CD8-positive, alpha-beta memory T cell (primary cell): ENCODE data around the gene COASY. TPM values are rescaled to one million over a fixed set of nuclear protein-coding genes. Genes with fewer than 3 reads are reported as not detected.

ENCODE experiments used
- CTCF ChIA-PET: fragments of 350-600 bp; sonication (Branson Sonifier 250); formaldehyde crosslinking; loops from one replicate; lab custom pipeline; 2021; ENCODE audit warnings: antibody characterized with exemption; lab: Charles Lee
- POLR2A ChIA-PET: fragments of 350-600 bp; sonication (Branson Sonifier 250); formaldehyde crosslinking; loops from one replicate; lab custom pipeline; 2021; ENCODE audit warnings: antibody characterized with exemption; lab: Charles Lee
- DNase-seq, 5 donors: peaks; one replicate each; pipeline versions ENCODE4 v3.0.0 to v3.0.0-alpha.2; 2020 to 2022; ENCODE audit warnings: mixed read lengths in 1 of 5
- H3K27ac ChIP-seq: one replicate; pipeline ENCODE4 v1.7.0; 2013; ENCODE audit warnings: low read depth, mild to moderate bottlenecking, low read length, moderate library complexity
- H3K27me3 ChIP-seq: 2 replicates; pipeline ENCODE4 v1.7.0; 2013; ENCODE audit warnings: low read length, mild to moderate bottlenecking; ENCODE audit not compliant: insufficient read depth, poor library complexity, severe bottlenecking
- H3K36me3 ChIP-seq: 2 replicates; pipeline ENCODE4 v1.7.0; 2013; ENCODE audit warnings: mild to moderate bottlenecking, low read length, moderate library complexity; ENCODE audit not compliant: insufficient read depth
- H3K4me1 ChIP-seq: 2 replicates; pipeline ENCODE4 v1.7.0; 2013; ENCODE audit warnings: mild to moderate bottlenecking, low read length, moderate library complexity; ENCODE audit not compliant: insufficient read depth
- H3K4me3 ChIP-seq: 2 replicates; pipeline ENCODE4 v1.7.0; 2013; ENCODE audit warnings: mild to moderate bottlenecking, low read length
- H3K9me3 ChIP-seq: 2 replicates; pipeline ENCODE4 v1.7.0; 2013; ENCODE audit warnings: mild to moderate bottlenecking, low read length
- H3K27ac Mint-ChIP-seq, 8 donors: one replicate each; pipeline ENCODE4 v1.8.0; 2020 to 2021; ENCODE audit warnings: mixed read lengths in 8 of 8, mild to moderate bottlenecking in 6 of 8, inconsistent platforms in 3 of 8, moderate library complexity in 3 of 8
- H3K27me3 Mint-ChIP-seq, 2 donors: one replicate each; pipeline ENCODE4 v1.8.0; 2020 to 2021; ENCODE audit warnings: mixed read lengths in 2 of 2, mild to moderate bottlenecking in 1 of 2, moderate library complexity in 1 of 2
- H3K36me3 Mint-ChIP-seq, 3 donors: one replicate each; pipeline ENCODE4 v1.8.0; 2020 to 2021; ENCODE audit warnings: mixed read lengths in 3 of 3, inconsistent platforms in 1 of 3, mild to moderate bottlenecking in 1 of 3
- H3K4me1 Mint-ChIP-seq, 3 donors: one replicate each; pipeline ENCODE4 v1.8.0; 2020 to 2021; ENCODE audit warnings: mixed read lengths in 3 of 3, inconsistent platforms in 1 of 3, mild to moderate bottlenecking in 1 of 3
- H3K4me3 Mint-ChIP-seq, 7 donors: one replicate each; pipeline ENCODE4 v1.8.0; 2020 to 2021; ENCODE audit warnings: mixed read lengths in 7 of 7, mild to moderate bottlenecking in 6 of 7, moderate library complexity in 4 of 7, inconsistent platforms in 2 of 7
- H3K9me3 Mint-ChIP-seq, 5 donors: one replicate each; pipeline ENCODE4 v1.8.0; 2020 to 2022; ENCODE audit warnings: mixed read lengths in 5 of 5, mild to moderate bottlenecking in 3 of 5, moderate library complexity in 2 of 5, inconsistent platforms in 1 of 5
- polyA plus RNA-seq: library from polyadenylated mRNA; unstranded; fragments of 300-500 nt; fragmentation: Illumina TruSeq; gene quantifications from one replicate; pipeline ENCODE4 v1.2.3, GENCODE V29; 2021
- total RNA-seq, 2 experiments: library from RNA; stranded (reverse); gene quantifications; one replicate each; pipeline ENCODE4 v1.2.3, GENCODE V29; 2021

The COASY gene
- 100 to 1,000 TPM; 103 to 107 TPM for total RNA-seq
- 65.6 TPM for polyA plus RNA-seq

DNA sequence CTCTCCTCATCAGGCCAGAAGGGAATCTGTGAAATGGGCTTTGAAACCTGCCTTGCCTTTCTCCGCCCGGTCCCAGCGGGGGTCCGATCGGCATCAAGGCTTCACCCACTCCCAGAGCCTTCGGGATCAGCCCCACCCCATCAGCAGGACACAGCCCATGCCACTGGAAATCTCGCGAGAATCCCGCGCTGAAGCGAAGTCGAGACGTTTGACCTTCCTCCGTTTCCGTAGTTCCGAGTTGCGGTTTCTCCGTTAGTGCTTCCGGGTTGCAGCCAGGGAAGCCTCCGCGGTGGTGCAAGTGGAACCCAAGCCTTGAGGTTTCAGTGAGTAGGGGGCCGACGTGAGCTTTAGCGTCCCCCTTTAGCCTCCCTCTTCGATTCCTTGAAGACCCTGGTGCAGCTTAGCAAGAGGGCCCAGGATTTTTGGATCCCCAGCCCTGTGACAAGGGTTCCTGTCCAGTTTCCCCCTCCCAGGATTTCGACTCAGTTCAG is at the start of gene COASY:
Gene COASY (plus strand): TSS at position 252 of the 491 bp plus-strand sequence. CDS start 475 bp downstream, outside the sequence.
- ChIA-PET POLR2A (interaction anchor here (0.9 kb wide), 1 partner anchor 25 kb away, joined by 3 read pairs; no protein-coding TSS in a partner anchor), CTCF (interaction anchor here (2.5 kb wide), 1 partner anchor 16 kb away, joined by 6 read pairs; the partner anchor contains the start of gene PSMC3IP)
- H3K4me3 ChIP-seq, result peak within 1 kb of the TSS; percentile 93
- peaks cover 28 to 40% (median 37%) of the 10 kb centered on the region in 3 donors for H3K4me1 Mint-ChIP-seq
- H3K27ac Mint-ChIP-seq, result peak within 1 kb of the TSS; percentile 71 to 98 (median 96)
- H3K9me3 ChIP-seq, result no peaks in the 10 kb centered on the region
- H3K4me1 ChIP-seq, result peaks cover 36% of the 10 kb centered on the region
- peak within 1 kb of the TSS; percentile 73 for H3K27ac ChIP-seq
- peaks cover 0 to 31% (median 3%) of the 10 kb centered on the region in 3 donors for H3K36me3 Mint-ChIP-seq
- no peaks in the 10 kb centered on the region for H3K9me3 Mint-ChIP-seq
- H3K27me3 Mint-ChIP-seq, result no peaks in the 10 kb centered on the region
- H3K27me3 ChIP-seq, result no peaks in the 10 kb centered on the region
- peak; percentile 84 to 94 (median 88) for DNase-seq
- peak within 1 kb of the TSS; percentile 84 to 99 (median 93) for H3K4me3 Mint-ChIP-seq
- H3K36me3 ChIP-seq, result peaks cover 8% of the 10 kb centered on the region

DNA sequence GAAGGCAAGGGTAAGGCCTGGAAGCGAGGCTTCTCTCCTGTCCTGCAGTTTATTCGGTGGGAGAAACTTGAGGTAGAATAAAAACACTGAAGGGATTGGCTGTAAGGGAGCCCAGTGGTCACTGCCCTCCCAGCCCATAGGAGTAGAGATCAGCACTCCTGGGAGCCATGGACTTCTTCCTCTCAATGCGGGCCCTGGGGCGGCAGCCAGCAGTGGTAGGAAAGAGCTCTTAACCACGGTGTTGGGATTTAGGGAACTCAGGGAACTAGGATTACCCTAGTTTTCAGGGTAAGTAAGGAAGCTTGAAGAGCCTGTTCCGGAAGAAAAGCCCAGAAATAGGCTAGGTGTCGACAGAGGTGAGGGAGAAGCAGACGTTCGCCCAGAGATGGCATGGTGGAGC is 49.7 kb upstream of the COASY start:
- Histone ChIP-seq H3K4me1 (peaks cover 2% of the 10 kb centered on the region), H3K27me3 (no peaks in the 10 kb centered on the region), H3K27ac (no peak overlapping the region), H3K9me3 (no peaks in the 10 kb centered on the region), H3K4me3 (no peak overlapping the region), H3K36me3 (no peaks in the 10 kb centered on the region)
- CTCF ChIA-PET, result interaction anchor here (3.0 kb wide), 1 partner anchor 106 kb away, joined by 12 read pairs; no protein-coding TSS in a partner anchor
- POLR2A ChIA-PET, result no interaction called here
- H3K4me1 Mint-ChIP-seq, result peaks cover 0 to under 1% (median under 1%) of the 10 kb centered on the region in 3 donors
- peaks cover 0 to 4% (median 0%) of the 10 kb centered on the region in 3 donors for H3K36me3 Mint-ChIP-seq
- H3K4me3 Mint-ChIP-seq, result no peak overlapping the region
- no peaks in the 10 kb centered on the region for H3K9me3 Mint-ChIP-seq
- H3K27me3 Mint-ChIP-seq, result peaks cover 9 to 15% of the 10 kb centered on the region in 2 donors
- DNase-seq, result no peak
- H3K27ac Mint-ChIP-seq, result no peak overlapping the region

DNA sequence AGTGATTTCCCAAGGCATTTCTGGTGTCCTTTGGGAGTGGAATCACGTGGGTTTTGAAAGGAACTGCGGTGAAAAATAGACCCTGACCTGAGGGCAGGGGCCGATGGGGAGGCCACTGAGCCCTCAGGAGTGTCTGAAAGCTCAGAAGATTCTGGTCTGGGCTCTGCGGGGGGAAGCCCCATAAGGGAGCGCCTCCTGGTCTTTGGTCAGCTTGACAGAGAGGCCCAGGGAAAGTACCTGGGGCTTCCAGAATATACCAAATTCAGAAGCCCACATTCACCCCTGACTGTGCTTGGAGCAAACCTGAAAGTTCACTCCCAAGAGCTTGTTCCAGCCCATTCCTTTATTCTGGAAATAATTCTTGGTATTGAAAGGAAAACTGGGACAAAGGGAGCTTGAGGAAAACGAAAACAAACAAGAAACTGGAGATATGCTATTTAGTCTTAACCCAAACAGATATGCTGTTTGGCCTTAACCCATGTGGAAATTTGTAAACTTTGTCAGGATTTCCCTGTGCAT is 49.2 kb upstream of the COASY start:
- H3K27ac Mint-ChIP-seq, result no peak overlapping the region
- POLR2A ChIA-PET, result no interaction called here
- Histone ChIP-seq H3K4me3 (no peak overlapping the region), H3K9me3 (no peaks in the 10 kb centered on the region), H3K4me1 (peaks cover 4% of the 10 kb centered on the region), H3K27ac (no peak overlapping the region), H3K36me3 (no peaks in the 10 kb centered on the region), H3K27me3 (no peaks in the 10 kb centered on the region)
- peaks cover 2 to 6% (median 6%) of the 10 kb centered on the region in 3 donors for H3K4me1 Mint-ChIP-seq
- H3K36me3 Mint-ChIP-seq, result peaks cover 0 to 4% (median 0%) of the 10 kb centered on the region in 3 donors
- DNase-seq, result no peak
- CTCF ChIA-PET, result interaction anchor here (3.0 kb wide), 1 partner anchor 106 kb away, joined by 12 read pairs; no protein-coding TSS in a partner anchor
- no peak overlapping the region for H3K4me3 Mint-ChIP-seq
- H3K27me3 Mint-ChIP-seq, result peaks cover 9 to 15% of the 10 kb centered on the region in 2 donors
- H3K9me3 Mint-ChIP-seq, result no peaks in the 10 kb centered on the region

DNA sequence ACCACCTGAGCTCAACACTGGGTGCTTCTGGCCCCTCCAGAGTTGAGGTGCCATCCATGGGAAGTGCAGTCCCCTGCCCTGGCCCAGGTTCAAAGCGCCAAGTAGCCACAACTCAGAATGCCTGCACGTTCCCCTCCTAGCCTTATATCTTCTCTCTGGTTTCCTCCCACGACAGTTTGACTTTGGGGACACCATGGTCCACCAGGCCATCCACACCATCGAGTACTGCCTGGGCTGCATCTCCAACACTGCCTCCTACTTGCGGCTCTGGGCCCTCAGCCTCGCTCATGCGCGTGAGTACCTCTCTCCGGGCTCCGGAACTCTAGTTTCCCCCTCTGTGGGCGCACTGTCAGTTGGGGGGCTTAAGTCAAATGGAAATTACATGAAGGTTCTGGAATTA is 48.3 kb upstream of the COASY start:
- Histone ChIP-seq H3K36me3 (no peaks in the 10 kb centered on the region), H3K4me1 (peaks cover 4% of the 10 kb centered on the region), H3K27ac (no peak overlapping the region), H3K4me3 (no peak overlapping the region), H3K9me3 (no peaks in the 10 kb centered on the region), H3K27me3 (no peaks in the 10 kb centered on the region)
- H3K36me3 Mint-ChIP-seq, result peaks cover 0 to 2% (median 0%) of the 10 kb centered on the region in 3 donors
- DNase-seq, result no peak
- peaks cover 2 to 7% (median 7%) of the 10 kb centered on the region in 3 donors for H3K4me1 Mint-ChIP-seq
- peaks cover 9 to 15% of the 10 kb centered on the region in 2 donors for H3K27me3 Mint-ChIP-seq
- H3K9me3 Mint-ChIP-seq, result no peaks in the 10 kb centered on the region
- ChIA-PET POLR2A (interaction anchor here (0.6 kb wide), 1 partner anchor 1080 kb away, joined by 3 read pairs; no protein-coding TSS in a partner anchor), CTCF (interaction anchor here (1.0 to 3.0 kb wide), 3 partner anchors 14 to 107 kb away, joined by 3 to 12 read pairs (median 4); partner anchors contain the start of gene NAGLU)
- H3K4me3 Mint-ChIP-seq, result no peak overlapping the region
- no peak overlapping the region for H3K27ac Mint-ChIP-seq

DNA sequence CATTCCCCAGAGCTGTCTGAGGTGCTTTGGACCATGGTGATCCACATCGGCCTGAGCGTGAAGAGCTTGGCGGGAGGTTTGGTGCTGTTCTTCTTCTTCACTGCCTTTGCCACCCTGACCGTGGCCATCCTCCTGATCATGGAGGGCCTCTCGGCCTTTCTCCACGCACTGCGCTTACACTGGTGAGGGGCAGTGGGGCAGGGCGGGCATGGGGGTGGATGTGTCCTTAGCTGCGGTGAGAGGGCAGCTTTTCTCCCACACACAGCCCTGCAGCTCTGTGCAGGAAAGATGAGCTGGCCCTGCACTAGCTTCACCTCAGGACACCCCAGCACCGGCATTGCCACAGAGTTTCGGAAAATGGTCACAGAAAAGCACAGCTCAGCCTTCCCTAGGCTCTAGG is 47.7 kb upstream of the COASY start:
- no peaks in the 10 kb centered on the region for H3K27me3 ChIP-seq
- H3K36me3 ChIP-seq, result no peaks in the 10 kb centered on the region
- peaks cover 7 to 15% of the 10 kb centered on the region in 2 donors for H3K27me3 Mint-ChIP-seq
- peaks cover 0 to 2% (median 0%) of the 10 kb centered on the region in 3 donors for H3K36me3 Mint-ChIP-seq
- no peak overlapping the region for H3K4me3 Mint-ChIP-seq
- DNase-seq, result no peak
- peaks cover 4% of the 10 kb centered on the region for H3K4me1 ChIP-seq
- no peak overlapping the region for H3K4me3 ChIP-seq
- H3K9me3 ChIP-seq, result no peaks in the 10 kb centered on the region
- ChIA-PET POLR2A (interaction anchor here (0.6 kb wide), 1 partner anchor 67 kb away, joined by 4 read pairs; no protein-coding TSS in a partner anchor), CTCF (interaction anchor here (0.9 to 3.0 kb wide), 4 partner anchors 13 to 192 kb away, joined by 3 to 12 read pairs (median 4); partner anchors contain the start of gene NAGLU)
- peaks cover 2 to 7% (median 7%) of the 10 kb centered on the region in 3 donors for H3K4me1 Mint-ChIP-seq
- H3K27ac Mint-ChIP-seq, result no peak overlapping the region
- H3K27ac ChIP-seq, result no peak overlapping the region
- no peaks in the 10 kb centered on the region for H3K9me3 Mint-ChIP-seq

DNA sequence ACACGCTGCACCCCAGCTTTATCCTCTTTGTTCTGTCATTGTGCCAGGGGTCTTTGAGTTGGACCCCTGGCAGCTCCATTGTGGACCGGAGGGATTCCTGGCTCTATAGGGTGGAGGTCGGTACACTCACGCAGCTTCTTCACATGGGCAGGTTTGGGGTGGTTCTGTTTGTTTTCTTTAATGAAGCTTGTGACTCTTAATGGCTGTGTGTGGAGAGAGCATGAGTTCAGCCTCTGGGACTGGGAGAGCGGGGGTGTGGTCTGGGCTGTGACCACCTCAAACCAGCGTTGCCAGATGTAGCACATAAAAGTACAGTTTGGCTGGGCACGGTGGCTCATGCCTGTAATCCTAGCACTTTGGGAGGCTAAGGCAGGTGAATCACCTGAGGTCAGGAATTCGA is 47.1 kb upstream of the COASY start:
- Histone ChIP-seq H3K4me3 (no peak overlapping the region), H3K36me3 (no peaks in the 10 kb centered on the region), H3K27ac (no peak overlapping the region), H3K27me3 (no peaks in the 10 kb centered on the region), H3K9me3 (no peaks in the 10 kb centered on the region), H3K4me1 (peaks cover 4% of the 10 kb centered on the region)
- no peak for DNase-seq
- ChIA-PET POLR2A (interaction anchor here (0.6 to 0.7 kb wide), 2 partner anchors 67 to 330 kb away, joined by 4 read pairs; no protein-coding TSS in a partner anchor), CTCF (interaction anchor here (0.8 to 3.0 kb wide), 6 partner anchors 12 to 192 kb away, joined by 3 to 12 read pairs (median 4); partner anchors contain the start of gene NAGLU)
- Mint-ChIP-seq H3K4me3 (no peak overlapping the region), H3K36me3 (peaks cover 0 to 2% (median 0%) of the 10 kb centered on the region in 3 donors), H3K27me3 (peaks cover 7 to 15% of the 10 kb centered on the region in 2 donors), H3K9me3 (no peaks in the 10 kb centered on the region), H3K27ac (no peak overlapping the region), H3K4me1 (peaks cover 2 to 7% (median 7%) of the 10 kb centered on the region in 3 donors)

DNA sequence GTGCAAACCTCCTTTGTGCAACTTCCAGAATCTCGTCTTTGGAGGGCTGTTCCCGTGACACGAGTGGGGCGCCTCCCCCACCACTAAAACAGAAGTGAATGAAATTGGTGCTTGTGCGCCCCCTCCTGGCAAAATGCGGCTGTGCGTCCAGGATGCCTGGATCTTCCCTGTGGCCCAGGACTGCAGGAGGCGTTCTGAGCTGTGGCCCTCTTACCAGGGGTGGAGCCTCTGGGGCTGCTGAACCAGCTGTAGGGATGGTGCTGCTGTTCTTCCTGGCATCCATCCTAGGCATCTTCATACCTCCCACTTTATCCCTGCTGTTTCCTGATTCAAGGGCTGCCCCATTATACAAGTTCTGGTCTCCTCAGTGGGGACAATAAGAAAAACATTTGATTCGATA is 44.4 kb upstream of the COASY start:
- no peak overlapping the region for H3K4me3 ChIP-seq
- H3K27ac ChIP-seq, result no peak overlapping the region
- CTCF ChIA-PET, result interaction anchor here (0.6 to 4.0 kb wide), 24 partner anchors 10 to 231 kb away, joined by 3 to 21 read pairs (median 5); partner anchors contain the start of gene CAVIN1
- peaks cover 4% of the 10 kb centered on the region for H3K4me1 ChIP-seq
- no peaks in the 10 kb centered on the region for H3K9me3 Mint-ChIP-seq
- no peaks in the 10 kb centered on the region for H3K36me3 ChIP-seq
- DNase-seq, result peak; percentile 69 to 85 (median 76)
- POLR2A ChIA-PET, result no interaction called here
- H3K36me3 Mint-ChIP-seq, result peaks cover 0 to 1% (median 0%) of the 10 kb centered on the region in 3 donors
- no peaks in the 10 kb centered on the region for H3K27me3 ChIP-seq
- peaks cover 0 to 2% of the 10 kb centered on the region in 2 donors for H3K27me3 Mint-ChIP-seq
- no peak overlapping the region for H3K4me3 Mint-ChIP-seq
- H3K4me1 Mint-ChIP-seq, result peaks cover 2 to 7% (median 7%) of the 10 kb centered on the region in 3 donors
- peak overlapping the region in 2 of 8 donors; percentile 24 to 44 for H3K27ac Mint-ChIP-seq
- no peaks in the 10 kb centered on the region for H3K9me3 ChIP-seq
